HG03025 (cell line): Measurements from ENCODE around the gene WNT9A.

Experiments
- ATAC-seq: cut with Tn5 transposase; IDR thresholded peaks from one replicate; pipeline ENCODE4 v1.9.1; 2021; ENCODE audit warnings: mild to moderate bottlenecking, moderate library complexity; ENCODE audit not compliant: unreplicated experiment, low FRiP score

The WNT9A gene

GRCh38 chr1:227955808-227956207, 8.1 kb upstream of the WNT9A start:
- ATAC-seq: no peak

DNA sequence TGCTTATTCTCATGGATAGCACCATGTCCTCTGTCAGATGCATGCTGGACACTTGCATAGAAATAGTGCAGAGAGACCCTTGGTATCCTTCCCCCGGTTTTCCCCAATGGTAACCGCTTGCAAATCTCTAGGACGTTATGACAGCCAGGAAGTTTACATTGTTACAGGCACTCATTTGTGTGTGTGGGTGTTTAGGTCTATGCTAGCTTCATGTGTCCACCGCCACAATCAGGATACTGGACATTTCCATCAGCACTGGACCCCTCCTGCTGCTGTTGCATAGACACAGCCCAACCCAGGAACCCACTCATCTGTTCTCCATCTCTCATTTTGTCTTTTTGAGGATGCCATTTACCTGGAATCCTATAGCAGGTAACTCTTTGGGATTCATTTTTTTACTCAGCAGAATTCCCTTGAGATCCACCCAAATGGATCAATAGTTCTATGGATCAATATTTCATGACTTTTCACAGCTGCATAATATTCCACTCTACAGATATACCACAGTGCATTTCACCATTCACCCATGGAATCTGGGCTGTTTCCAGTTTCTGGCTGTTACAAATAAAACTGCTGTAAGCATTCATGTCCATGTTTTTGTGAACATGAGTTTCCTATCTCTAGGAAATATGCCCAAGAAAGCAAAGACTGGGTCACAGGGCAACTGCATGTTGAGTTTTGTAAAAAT, 6.6 kb upstream of the WNT9A start:
- ATAC-seq: no peak

DNA sequence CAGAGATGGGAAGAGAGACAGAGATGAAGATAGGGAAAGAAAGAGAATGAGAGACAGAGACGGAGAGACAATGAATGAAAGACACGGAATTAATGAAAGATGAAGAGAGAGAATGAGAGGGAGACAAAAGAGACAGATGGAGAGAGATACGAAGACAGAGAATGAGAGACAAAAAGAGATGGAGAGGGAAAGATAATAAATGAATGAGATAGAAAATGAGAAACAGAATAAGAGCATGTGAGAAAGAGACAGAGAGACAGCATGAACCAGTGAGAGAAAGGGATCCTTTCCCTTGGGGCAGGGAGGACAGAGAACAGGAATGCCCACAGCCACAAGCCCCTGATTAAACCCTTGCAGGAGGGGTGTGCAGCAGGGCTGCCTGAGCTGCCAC, 5.3 kb upstream of the WNT9A start:
- no peak for ATAC-seq

- no peak for ATAC-seq
These were observed 4.8 kb upstream of the WNT9A start for GRCh38 chr1:227952374-227953021.

- ATAC-seq: no peak
These were observed 4.1 kb upstream of the WNT9A start for GRCh38 chr1:227951624-227952373.

GRCh38 chr1:227950735-227951346, 3.1 kb upstream of the WNT9A start:
- ATAC-seq: no peak

GRCh38 chr1:227949954-227950734, 2.4 kb upstream of the WNT9A start:
- no peak for ATAC-seq

GRCh38 chr1:227949341-227949921, 1.7 kb upstream of the WNT9A start:
- no peak for ATAC-seq

- ATAC-seq: no peak
These were observed 945 bp upstream of the WNT9A start for GRCh38 chr1:227948493-227949260.

- no peak for ATAC-seq
These were observed 401 bp downstream of the WNT9A start for GRCh38 chr1:227947386-227947675.

DNA sequence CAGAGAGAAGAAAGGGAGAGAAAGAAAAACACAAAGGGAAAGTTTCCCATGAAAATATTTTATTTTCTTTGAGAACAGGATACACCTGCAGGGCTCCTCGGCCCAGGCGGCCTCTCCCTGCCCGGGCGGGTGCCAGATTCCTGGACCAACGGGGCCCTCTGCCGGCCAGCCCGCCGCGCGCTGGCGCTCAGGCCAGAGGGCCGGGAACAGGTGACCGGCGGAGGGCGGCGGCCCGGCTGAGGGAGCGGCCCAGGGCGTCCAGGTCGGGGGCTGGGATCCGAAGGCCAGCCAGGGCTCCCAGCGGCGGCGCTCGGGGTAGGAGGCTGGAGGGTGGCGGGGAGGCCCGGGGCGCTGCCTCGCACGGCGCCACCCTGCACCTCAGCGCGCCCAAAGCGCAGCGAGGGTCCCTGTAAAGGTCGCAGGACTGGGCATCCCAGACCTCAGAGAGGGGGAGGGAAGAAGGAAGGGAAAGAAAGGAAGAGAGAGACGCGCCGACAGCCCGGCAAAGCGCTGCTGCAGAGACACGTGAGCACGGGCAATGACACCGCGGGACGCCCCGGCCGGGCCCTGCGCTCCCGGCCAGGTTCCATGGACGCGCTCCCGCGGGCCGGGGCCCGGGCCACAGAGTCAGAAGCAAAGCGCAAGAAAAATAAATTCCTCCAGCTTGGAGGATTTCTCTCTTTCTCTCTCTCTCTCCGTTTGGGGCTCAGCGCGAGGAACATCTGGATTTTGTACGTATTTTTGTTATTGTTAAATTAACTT, 927 bp downstream of the WNT9A start:
- ATAC-seq: no peak

DNA sequence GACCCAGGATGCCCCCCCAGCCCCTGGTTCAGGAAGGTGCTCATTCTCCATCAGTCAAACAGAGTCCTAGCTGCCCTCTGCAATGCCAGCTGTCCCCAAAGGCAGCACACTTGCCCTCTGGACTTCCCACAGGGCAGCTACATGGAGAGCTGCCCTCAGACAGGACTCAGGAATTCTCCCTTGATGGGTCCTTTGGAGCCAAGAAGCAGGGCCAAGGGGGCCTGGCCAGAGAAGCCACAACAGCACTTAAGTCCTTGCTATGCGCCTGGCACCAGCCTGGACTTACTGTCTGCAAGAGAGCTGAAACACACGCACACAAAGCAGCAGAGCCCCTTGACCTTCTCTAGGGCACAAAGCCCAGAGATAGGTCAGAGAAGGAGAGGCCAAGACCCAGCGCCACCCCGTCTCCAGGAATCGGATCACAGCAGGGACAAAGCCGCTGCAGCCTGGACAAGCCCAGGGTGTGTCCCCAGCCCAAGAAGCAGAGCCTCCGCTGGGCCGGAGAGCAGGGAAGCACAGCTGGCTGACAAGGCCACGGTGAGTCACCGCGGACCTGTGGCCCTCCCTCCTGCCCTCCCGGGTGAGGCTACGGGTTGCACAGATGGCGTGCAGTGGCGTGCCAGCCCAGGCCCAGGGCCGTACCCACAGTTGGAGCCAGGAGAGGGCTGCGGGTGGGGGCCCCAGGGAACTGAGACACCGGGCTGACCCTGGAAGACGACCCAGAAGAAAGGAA, 1.7 kb downstream of the WNT9A start:
- no peak for ATAC-seq

GRCh38 chr1:227944931-227945890, 2.5 kb downstream of the WNT9A start:
- ATAC-seq: no peak

DNA sequence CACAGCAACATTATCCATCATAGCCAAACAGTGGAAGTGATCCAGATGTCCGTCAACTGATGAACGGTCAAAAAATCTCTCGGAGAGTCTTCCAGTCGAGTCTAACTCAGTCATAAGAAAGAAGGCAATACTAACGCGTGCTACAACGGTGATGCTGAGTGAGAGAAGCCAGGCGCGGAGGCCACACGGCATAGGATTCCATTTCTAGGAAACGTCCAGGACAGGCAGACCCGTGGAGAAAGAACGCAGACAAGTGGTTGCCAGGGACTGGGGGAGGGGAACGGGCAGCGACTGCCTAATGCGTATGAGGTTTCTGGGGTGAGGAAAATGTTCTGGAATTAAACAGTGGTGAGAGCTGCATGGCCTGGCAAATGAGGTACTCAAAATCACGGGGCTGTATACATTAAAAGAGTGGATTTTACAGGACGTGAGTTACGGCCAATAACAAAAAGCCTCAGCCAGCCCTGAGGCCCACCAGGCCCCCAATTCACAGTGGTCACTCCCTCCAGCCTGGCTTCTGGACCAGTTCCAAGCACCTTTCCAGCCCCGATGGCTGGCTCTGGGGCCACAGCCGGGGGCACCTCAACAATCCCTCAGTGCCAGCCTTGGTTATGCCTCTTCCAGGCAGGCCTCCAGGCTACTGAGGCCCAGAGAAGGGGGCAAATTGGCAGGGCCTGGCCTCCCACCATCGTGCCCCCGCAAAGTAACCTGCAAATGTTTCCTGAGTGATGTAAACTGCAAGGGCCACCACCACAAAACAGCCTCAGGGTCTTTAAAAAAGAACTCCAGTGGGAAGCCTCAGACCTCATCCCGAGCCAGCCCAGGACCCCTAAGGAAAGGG, 3.4 kb downstream of the WNT9A start:
- ATAC-seq: no peak

DNA sequence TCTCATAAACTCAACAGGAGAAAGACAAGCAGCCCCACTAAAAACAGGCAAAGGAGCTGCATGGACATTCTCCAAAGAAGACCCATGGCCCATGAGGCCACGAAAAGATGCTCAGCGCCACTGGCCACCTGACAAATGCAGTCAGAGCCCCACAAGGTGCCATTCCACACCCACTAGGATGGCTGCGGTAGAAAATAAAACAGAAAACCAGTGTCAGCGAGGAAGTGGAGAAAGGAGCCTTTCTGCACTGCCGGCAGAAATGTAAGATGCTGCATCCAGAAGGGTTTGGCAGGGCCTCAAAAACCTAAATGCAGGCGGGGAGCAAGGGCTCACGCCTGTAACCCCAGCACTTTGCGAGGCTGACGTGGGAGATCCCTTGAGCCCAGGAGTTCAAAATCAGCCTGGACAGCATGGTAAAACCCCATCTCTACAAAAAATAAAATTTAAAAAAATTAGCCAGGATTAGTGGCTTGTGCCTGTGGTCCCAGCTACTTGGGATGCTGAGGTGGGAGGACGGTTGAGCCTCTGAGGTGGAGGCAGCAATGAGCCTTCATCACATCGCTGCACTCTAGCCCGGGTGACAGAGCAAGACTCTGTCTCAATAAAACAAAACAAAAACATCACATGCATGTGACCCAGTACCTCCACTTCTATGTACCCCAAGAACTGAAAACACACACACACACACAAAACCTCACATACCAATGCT, 4.2 kb downstream of the WNT9A start:
- ATAC-seq: no peak
